SK-N-SH (cell line): ENCODE results near the gene TUBGCP6. TPM values are rescaled to one million over a fixed set of nuclear protein-coding genes. Genes with fewer than 3 reads are reported as not detected.

ENCODE experiments used
- CTCF ChIA-PET: fragments of 300-600, 350-600 bp; formaldehyde crosslinking; extraction: SDS; loops from one replicate; lab custom pipeline; 2021; lab: Yijun Ruan, JAX
- POLR2A ChIA-PET: fragments of 350-600 bp; sonication (Branson Sonifier 250); formaldehyde crosslinking; extraction: SDS; loops from one replicate; lab custom pipeline; 2020; ENCODE audit warnings: antibody characterized with exemption, inconsistent platforms; lab: Yijun Ruan, JAX
- DNase-seq: peaks from one replicate; pipeline ENCODE4 v3.0.0; 2012
- H2AFZ ChIP-seq: fragments of 200-600 bp; sonication (generic); 2 replicates; pipeline ENCODE4 v1.8.1; 2016; ENCODE audit warnings: antibody characterized with exemption, mild to moderate bottlenecking, low read depth
- H3F3A ChIP-seq: fragments of 200-600 bp; sonication (generic); replicated peaks from 2 replicates; pipeline ENCODE3; 2016; ENCODE audit warnings: antibody characterized with exemption, mild to moderate bottlenecking; ENCODE audit not compliant: insufficient read depth
- H3K27ac ChIP-seq, 2 experiments: fragments of 200-500 bp in 1 of 2; fragments of 200-600 bp in 1 of 2; sonication (Bioruptor generic) in 1 of 2; sonication (generic), shearing (Covaris generic) in 1 of 2; 2 replicates each; pipeline versions ENCODE4 v1.5.1 to v1.6.1; 2014 to 2016; ENCODE audit warnings: low read depth in 2 of 2, inconsistent platforms in 1 of 2, low read length in 1 of 2, mild to moderate bottlenecking in 1 of 2, mixed read lengths in 1 of 2
- H3K27me3 ChIP-seq: fragments of 200-600 bp; sonication (generic), shearing (Covaris generic); 2 replicates; pipeline ENCODE4 v1.6.1; 2016; ENCODE audit warnings: mixed run types; ENCODE audit not compliant: insufficient read depth
- H3K36me3 ChIP-seq, 2 experiments: fragments of 200-500 bp in 1 of 2; fragments of 200-600 bp in 1 of 2; sonication (Bioruptor generic) in 1 of 2; sonication (generic) in 1 of 2; replicated peaks in 1 of 2; 2 replicates each; pipeline versions ENCODE3 to v1.5.1; 2014 to 2016; ENCODE audit warnings: low read length in 1 of 2, mild to moderate bottlenecking in 1 of 2; ENCODE audit not compliant: insufficient read depth in 2 of 2, control insufficient read depth in 1 of 2
- H3K4me1 ChIP-seq, 2 experiments: fragments of 200-500 bp in 1 of 2; fragments of 200-600 bp in 1 of 2; sonication (Bioruptor generic) in 1 of 2; sonication (generic), shearing (Covaris generic) in 1 of 2; 2 replicates each; pipeline versions ENCODE4 v1.5.1 to v1.6.1; 2014 to 2016; ENCODE audit warnings: low read depth in 1 of 2, low read length in 1 of 2, mixed run types in 1 of 2; ENCODE audit not compliant: insufficient read depth in 2 of 2, control insufficient read depth in 1 of 2
- H3K4me2 ChIP-seq: fragments of 200-600 bp; sonication (generic), shearing (Covaris generic); 2 replicates; pipeline ENCODE4 v1.6.1; 2017; ENCODE audit warnings: mixed run types
- H3K4me3 ChIP-seq, 2 experiments: fragments of 200-500 bp in 1 of 2; fragments of 200-600 bp in 1 of 2; sonication (Bioruptor generic) in 1 of 2; sonication (generic), shearing (Covaris generic) in 1 of 2; 2 replicates each; pipeline versions ENCODE4 v1.5.1 to v1.8.1; 2014 to 2016; ENCODE audit warnings: low read depth in 2 of 2, inconsistent platforms in 1 of 2, low read length in 1 of 2, mild to moderate bottlenecking in 1 of 2, mixed read lengths in 1 of 2, moderate library complexity in 1 of 2
- H3K79me2 ChIP-seq: fragments of 200-600 bp; sonication (generic); 2 replicates; pipeline ENCODE4 v1.8.1; 2017; ENCODE audit warnings: mild to moderate bottlenecking; ENCODE audit not compliant: insufficient read depth
- H3K9ac ChIP-seq: fragments of 200-600 bp; sonication (generic); 2 replicates; pipeline ENCODE4 v1.6.1; 2017; ENCODE audit warnings: mixed run types
- H3K9me2 ChIP-seq: fragments of 200-600 bp; sonication (generic); 2 replicates; pipeline ENCODE4 v1.6.1; 2017; ENCODE audit warnings: mixed run types
- H3K9me3 ChIP-seq: fragments of 200-600 bp; sonication (generic); 2 replicates; pipeline ENCODE4 v1.6.1; 2017; ENCODE audit warnings: mixed run types, mild to moderate bottlenecking, moderate library complexity
- H4K20me1 ChIP-seq: fragments of 200-600 bp; sonication (generic); 2 replicates; pipeline ENCODE4 v1.6.1; 2017; ENCODE audit warnings: mild to moderate bottlenecking, mixed run types; ENCODE audit not compliant: insufficient read depth
- FOSL2 ChIP-seq: IDR thresholded peaks from 2 replicates; pipeline ENCODE4 v1.4.0; 2012; ENCODE audit warnings: low read depth, mild to moderate bottlenecking, moderate library complexity, borderline replicate concordance
- FOXJ3 ChIP-seq: sonication (generic); formaldehyde crosslinking; IDR thresholded peaks from 2 replicates; pipeline ENCODE4 v1.5.1; 2020; ENCODE audit warnings: mild to moderate bottlenecking, missing genetic modification reagents
- FOXM1 ChIP-seq: IDR thresholded peaks from 2 replicates; pipeline ENCODE4 v1.4.0; 2012; ENCODE audit warnings: low read depth, mild to moderate bottlenecking
- GABPA ChIP-seq: IDR thresholded peaks from 2 replicates; pipeline ENCODE4 v1.4.0; 2012; ENCODE audit warnings: low read depth, mild to moderate bottlenecking
- GATA2 ChIP-seq: sonication (generic); formaldehyde crosslinking; IDR thresholded peaks from 2 replicates; pipeline ENCODE4 v1.5.0; 2020; ENCODE audit warnings: mild to moderate bottlenecking, missing genetic modification reagents
- MXI1 ChIP-seq: IDR thresholded peaks from 2 replicates; pipeline ENCODE4 v1.6.1; 2012; ENCODE audit warnings: mild to moderate bottlenecking, low read depth, low read length, improper control_type of control experiment
- NFIC ChIP-seq: IDR thresholded peaks from 2 replicates; pipeline ENCODE4 v1.4.0; 2012; ENCODE audit warnings: borderline replicate concordance
- RAD21 ChIP-seq: IDR thresholded peaks from 2 replicates; pipeline ENCODE4 v1.6.1; 2012; ENCODE audit warnings: mild to moderate bottlenecking, low read length
- RCOR1 ChIP-seq: fragments of 150-350 bp; IDR thresholded peaks from 2 replicates; pipeline ENCODE4 v1.6.1; 2017; ENCODE audit warnings: antibody characterized with exemption, low read length
- RXRA ChIP-seq: IDR thresholded peaks from 2 replicates; pipeline ENCODE4 v1.4.0; 2012; ENCODE audit warnings: low read depth, mild to moderate bottlenecking, borderline replicate concordance
- SIN3A ChIP-seq: IDR thresholded peaks from 2 replicates; pipeline ENCODE4 v1.6.1; 2012; ENCODE audit warnings: low read depth, mild to moderate bottlenecking, low read length, moderate library complexity, borderline replicate concordance
- SMC3 ChIP-seq: IDR thresholded peaks from 2 replicates; pipeline ENCODE4 v1.6.1; 2012; ENCODE audit warnings: low read depth, low read length, improper control_type of control experiment
- TCF12 ChIP-seq: IDR thresholded peaks from 2 replicates; pipeline ENCODE4 v1.4.0; 2012
- TEAD4 ChIP-seq: IDR thresholded peaks from 2 replicates; pipeline ENCODE4 v1.4.0; 2012; ENCODE audit warnings: mild to moderate bottlenecking, borderline replicate concordance; ENCODE audit not compliant: insufficient read depth
- WGBS: methylation state at CpG from one replicate; pipeline ENCODE4 v1.1.6; 2017; ENCODE audit warnings: low lambda C conversion rate; 5-methylcytosine and 5-hydroxymethylcytosine counted together
- polyA plus RNA-seq, 3 experiments: library from polyadenylated mRNA; depleted of rRNA; stranded (reverse); fragments of >200 nt; gene quantifications; 2 replicates each; pipeline ENCODE4 v1.2.3, GENCODE V29; 2012
- TF ChIP-seq, protein P1 (sequence below): IDR thresholded peaks from 2 replicates; pipeline ENCODE4 v1.4.0; 2012; ENCODE audit warnings: low read depth, borderline replicate concordance
- TF ChIP-seq, protein P2 (sequence below): fragments of 200-600 bp; sonication (generic); IDR thresholded peaks from 2 replicates; pipeline ENCODE4 v1.6.1; 2017; ENCODE audit warnings: antibody characterized with exemption, mild to moderate bottlenecking, moderate library complexity
- TF ChIP-seq, protein P3 (sequence below): fragments of 150-350 bp; IDR thresholded peaks from 2 replicates; pipeline ENCODE4 v1.6.1; 2016; ENCODE audit warnings: mild to moderate bottlenecking, low read depth, low read length

TUBGCP6 gene
- polyA plus RNA-seq, 1 of the 3 experiments (the other 2 are of a cell fraction) = 40.4 TPM

DNA sequence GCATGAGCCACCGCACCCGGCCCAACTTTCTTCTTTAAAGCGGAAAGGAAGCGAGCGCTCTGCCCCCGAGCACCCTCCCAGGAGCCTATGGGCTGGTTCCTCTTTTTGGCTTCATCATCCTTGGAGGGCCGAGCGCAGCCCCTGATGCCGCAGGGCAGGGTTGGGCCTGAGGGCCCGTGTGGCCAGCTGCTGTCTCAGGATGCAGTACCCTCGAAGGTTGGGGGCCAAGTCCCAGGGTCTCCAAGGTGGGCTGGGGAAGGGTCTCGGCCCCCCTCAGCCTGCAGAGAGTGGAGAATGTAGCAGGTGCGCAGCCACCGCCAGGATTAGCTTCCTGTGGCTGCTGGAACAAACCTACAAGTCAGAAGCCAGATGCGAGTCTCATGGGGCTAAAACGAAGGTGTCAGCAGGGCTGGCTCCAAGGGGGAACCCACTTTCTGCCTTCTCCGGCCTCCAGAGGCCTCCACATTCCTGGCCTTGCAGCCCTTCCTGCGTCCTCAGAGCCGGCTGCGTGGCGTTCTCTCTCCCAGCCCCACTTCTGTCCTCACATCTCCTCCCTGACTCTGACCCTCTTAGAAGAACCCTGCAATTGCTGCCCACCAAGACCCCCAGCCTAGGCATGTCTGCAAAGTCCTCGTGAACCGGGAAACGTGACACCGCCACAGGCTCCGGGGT, 71.4 kb downstream of the TUBGCP6 start:
- no peak for DNase-seq
- POLR2A ChIA-PET = interaction anchor here (0.6 to 0.7 kb wide), 2 partner anchors 98 to 281 kb away, joined by 3 read pairs; no protein-coding TSS in a partner anchor
- Histone ChIP-seq H2AFZ (no peak overlapping the region), H4K20me1 (no peaks in the 10 kb centered on the region), H3F3A (no peaks in the 10 kb centered on the region), H3K79me2 (no peaks in the 10 kb centered on the region), H3K36me3 (no peaks in the 10 kb centered on the region), H3K4me3 (no peak overlapping the region), H3K4me2 (no peak overlapping the region), H3K9me2 (no peaks in the 10 kb centered on the region), H3K9ac (no peak overlapping the region), H3K27me3 (no peaks in the 10 kb centered on the region), H3K9me3 (no peaks in the 10 kb centered on the region), H3K4me1 (peaks cover 0 to 3% of the 10 kb centered on the region in 2 experiments; a peak in 1 of 4 replicates), H3K27ac (no peak overlapping the region)
- TF ChIP-seq, protein P1, sequence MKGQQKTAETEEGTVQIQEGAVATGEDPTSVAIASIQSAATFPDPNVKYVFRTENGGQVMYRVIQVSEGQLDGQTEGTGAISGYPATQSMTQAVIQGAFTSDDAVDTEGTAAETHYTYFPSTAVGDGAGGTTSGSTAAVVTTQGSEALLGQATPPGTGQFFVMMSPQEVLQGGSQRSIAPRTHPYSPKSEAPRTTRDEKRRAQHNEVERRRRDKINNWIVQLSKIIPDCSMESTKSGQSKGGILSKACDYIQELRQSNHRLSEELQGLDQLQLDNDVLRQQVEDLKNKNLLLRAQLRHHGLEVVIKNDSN = no peak
- TF ChIP-seq RCOR1 = no peak
- no peak for TF ChIP-seq TEAD4
- no peak for TF ChIP-seq FOXJ3 (CRISPR knock-in tag)
- TF ChIP-seq, protein P2, sequence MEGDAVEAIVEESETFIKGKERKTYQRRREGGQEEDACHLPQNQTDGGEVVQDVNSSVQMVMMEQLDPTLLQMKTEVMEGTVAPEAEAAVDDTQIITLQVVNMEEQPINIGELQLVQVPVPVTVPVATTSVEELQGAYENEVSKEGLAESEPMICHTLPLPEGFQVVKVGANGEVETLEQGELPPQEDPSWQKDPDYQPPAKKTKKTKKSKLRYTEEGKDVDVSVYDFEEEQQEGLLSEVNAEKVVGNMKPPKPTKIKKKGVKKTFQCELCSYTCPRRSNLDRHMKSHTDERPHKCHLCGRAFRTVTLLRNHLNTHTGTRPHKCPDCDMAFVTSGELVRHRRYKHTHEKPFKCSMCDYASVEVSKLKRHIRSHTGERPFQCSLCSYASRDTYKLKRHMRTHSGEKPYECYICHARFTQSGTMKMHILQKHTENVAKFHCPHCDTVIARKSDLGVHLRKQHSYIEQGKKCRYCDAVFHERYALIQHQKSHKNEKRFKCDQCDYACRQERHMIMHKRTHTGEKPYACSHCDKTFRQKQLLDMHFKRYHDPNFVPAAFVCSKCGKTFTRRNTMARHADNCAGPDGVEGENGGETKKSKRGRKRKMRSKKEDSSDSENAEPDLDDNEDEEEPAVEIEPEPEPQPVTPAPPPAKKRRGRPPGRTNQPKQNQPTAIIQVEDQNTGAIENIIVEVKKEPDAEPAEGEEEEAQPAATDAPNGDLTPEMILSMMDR = no peak
- no peak for TF ChIP-seq SMC3
- no peak for TF ChIP-seq GATA2 (CRISPR knock-in tag)
- no peak for TF ChIP-seq NFIC
- TF ChIP-seq FOXM1 = no peak
- no peak for TF ChIP-seq GABPA
- TF ChIP-seq FOSL2 = no peak
- TF ChIP-seq TCF12 = no peak
- no peak for TF ChIP-seq MXI1
- no peak for TF ChIP-seq RAD21
- TF ChIP-seq, protein P3, sequence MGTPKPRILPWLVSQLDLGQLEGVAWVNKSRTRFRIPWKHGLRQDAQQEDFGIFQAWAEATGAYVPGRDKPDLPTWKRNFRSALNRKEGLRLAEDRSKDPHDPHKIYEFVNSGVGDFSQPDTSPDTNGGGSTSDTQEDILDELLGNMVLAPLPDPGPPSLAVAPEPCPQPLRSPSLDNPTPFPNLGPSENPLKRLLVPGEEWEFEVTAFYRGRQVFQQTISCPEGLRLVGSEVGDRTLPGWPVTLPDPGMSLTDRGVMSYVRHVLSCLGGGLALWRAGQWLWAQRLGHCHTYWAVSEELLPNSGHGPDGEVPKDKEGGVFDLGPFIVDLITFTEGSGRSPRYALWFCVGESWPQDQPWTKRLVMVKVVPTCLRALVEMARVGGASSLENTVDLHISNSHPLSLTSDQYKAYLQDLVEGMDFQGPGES = no peak
- no peak for TF ChIP-seq RXRA
- no peak for TF ChIP-seq SIN3A
- WGBS = 89% methylated on average over 23 of the region's 26 CpGs
- CTCF ChIA-PET = interaction anchor here (0.8 kb wide), 1 partner anchor 11 kb away, joined by 3 read pairs; no protein-coding TSS in a partner anchor
